Measurements from ENCODE around the gene DDI2. TPM values are rescaled to one million over a fixed set of nuclear protein-coding genes. Genes with fewer than 3 reads are reported as not detected.

DDI2 gene
- total RNA-seq, 2 donors from 2014 or later: 18.8 to 30.1 TPM

DNA sequence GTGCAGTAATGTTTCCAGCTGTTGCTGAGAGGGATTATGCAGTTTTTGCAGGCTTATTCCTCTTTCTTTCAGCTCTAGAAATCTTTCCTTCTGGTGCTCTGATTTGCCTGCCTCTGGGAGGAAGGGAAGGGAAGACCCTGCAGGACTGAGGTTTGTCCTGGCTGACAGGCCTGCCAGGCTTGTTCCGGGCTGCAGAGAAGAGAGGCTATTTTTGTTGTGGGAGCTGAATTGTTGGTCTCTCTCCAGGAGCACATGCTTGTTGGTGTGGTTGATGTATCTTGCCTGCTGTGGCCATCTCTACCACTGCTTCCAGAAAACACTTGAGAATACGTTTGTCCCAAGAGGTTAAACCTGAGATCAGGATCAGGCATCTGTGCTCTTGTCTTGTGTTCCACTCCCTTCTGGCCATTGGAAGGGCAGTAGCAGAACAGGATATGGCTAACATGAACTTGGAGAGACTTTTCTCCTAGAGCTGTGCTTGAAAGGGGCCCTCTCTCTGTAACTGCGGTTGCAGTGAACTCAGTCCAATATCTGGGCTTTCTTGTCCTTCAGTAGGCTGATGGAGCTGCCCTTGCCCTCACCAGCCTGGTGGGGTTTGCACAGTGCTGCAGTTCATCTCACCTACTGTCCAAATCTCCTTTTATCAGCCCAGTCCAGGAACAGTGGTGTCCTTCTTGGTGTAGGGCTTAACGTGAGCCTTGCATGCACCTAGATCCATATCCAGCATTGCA lies 97.3 kb downstream of the DDI2 start:
- H3K27ac ChIP-seq: no peak overlapping the region
- no peaks in the 10 kb centered on the region for H3K27me3 ChIP-seq
- no peak for ATAC-seq
- no peaks in the 10 kb centered on the region for H3K4me1 ChIP-seq
- 74 to 87% methylated on average over 3 to 4 of the region's 4 CpGs for WGBS, 2 donors
- peaks cover 0 to 9% of the 10 kb centered on the region in 2 donors for H3K36me3 ChIP-seq (replicated peaks in 1 of 2; ENCODE audit: insufficient read depth in 1 of 2, low read depth in 2 of 2)
- TF ChIP-seq, protein P1, sequence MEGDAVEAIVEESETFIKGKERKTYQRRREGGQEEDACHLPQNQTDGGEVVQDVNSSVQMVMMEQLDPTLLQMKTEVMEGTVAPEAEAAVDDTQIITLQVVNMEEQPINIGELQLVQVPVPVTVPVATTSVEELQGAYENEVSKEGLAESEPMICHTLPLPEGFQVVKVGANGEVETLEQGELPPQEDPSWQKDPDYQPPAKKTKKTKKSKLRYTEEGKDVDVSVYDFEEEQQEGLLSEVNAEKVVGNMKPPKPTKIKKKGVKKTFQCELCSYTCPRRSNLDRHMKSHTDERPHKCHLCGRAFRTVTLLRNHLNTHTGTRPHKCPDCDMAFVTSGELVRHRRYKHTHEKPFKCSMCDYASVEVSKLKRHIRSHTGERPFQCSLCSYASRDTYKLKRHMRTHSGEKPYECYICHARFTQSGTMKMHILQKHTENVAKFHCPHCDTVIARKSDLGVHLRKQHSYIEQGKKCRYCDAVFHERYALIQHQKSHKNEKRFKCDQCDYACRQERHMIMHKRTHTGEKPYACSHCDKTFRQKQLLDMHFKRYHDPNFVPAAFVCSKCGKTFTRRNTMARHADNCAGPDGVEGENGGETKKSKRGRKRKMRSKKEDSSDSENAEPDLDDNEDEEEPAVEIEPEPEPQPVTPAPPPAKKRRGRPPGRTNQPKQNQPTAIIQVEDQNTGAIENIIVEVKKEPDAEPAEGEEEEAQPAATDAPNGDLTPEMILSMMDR (IDR thresholded peaks at IDR 0.05): no peak
- TF ChIP-seq POLR2A (IDR thresholded peaks at IDR 0.05): no peak
- intact Hi-C loops (cut with DNase I): no loop called here
- H3K4me3 ChIP-seq: no peak overlapping the region
- no peak for DNase-seq
- no peaks in the 10 kb centered on the region for H3K9me3 ChIP-seq

DNA sequence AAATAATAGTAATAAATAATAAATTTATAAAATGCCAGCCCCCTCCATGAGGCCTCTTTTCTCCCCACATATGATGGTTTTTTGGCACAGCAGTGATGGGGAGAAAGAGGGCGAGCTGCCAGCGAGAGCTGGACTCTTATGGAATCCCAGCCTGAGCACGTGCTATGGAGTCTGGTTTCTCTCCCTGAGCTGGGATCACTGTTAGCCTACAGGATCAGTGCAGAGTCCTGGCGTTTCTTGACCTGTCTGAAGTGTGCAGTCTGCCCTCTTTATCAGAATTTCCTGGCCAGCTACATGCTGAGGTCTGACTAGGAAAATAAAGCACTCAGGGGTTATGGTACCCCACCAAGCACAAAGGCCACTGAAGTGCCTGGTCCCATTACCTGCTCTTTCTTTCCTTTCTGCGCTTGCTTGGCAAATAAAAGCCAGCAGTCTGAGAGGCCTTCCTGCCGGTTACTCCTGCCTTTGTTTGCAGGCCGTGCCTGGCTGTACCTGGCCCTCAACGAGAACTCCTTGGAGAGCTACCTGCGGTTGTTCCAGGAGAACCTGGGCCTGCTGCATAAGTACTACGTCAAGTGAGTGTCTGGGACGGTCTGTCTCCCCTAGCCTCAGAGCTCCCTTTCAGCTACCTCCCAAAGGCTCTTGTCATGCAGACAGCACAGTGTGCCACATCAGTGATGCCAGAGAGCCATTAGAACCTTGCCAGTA lies 100.3 kb downstream of the DDI2 start:
- Histone ChIP-seq H3K4me3 (no peak overlapping the region), H3K4me1 (no peaks in the 10 kb centered on the region), H3K9me3 (no peaks in the 10 kb centered on the region), H3K27me3 (no peaks in the 10 kb centered on the region), H3K27ac (no peak overlapping the region), H3K36me3 (replicated peaks in 1 of 2; ENCODE audit: insufficient read depth in 1 of 2, low read depth in 2 of 2) (peaks cover 0 to 16% of the 10 kb centered on the region in 2 donors)
- intact Hi-C loops (cut with DNase I): no loop called here
- 83 to 96% methylated on average over 8 to 11 of the region's 11 CpGs for WGBS, 2 donors
- DNase-seq: no peak
- no peak for ATAC-seq
- no peak for TF ChIP-seq POLR2A (IDR thresholded peaks at IDR 0.05)
- TF ChIP-seq, protein P1 (IDR thresholded peaks at IDR 0.05): no peak

DNA sequence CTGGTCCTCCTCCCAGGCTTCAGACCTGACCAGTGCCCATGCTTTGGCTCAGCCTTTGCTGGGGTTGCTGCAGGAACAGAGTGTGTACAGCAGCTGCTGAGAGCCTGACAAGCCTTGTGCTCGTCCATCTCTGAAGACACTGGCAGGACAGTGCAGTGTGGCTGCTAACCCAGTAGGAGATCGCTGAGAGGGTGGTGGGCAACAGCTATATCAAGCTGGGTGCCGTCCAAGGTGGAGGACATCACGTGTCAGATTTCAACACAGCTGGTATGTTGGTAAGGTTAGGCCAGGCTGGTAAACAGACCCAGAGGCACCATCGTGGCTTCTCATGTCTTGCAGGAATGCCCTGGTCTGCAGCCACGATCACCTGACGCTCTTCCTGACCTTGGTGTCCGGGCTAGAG lies 100.9 kb downstream of the DDI2 start:
- intact Hi-C loops (cut with DNase I): no loop called here
- TF ChIP-seq, protein P1 (IDR thresholded peaks at IDR 0.05): no peak
- no peak for TF ChIP-seq POLR2A (IDR thresholded peaks at IDR 0.05)
- no peak overlapping the region for H3K4me3 ChIP-seq
- no peak overlapping the region for H3K27ac ChIP-seq
- ATAC-seq (no peak), DNase-seq (no peak)
- no peaks in the 10 kb centered on the region for H3K4me1 ChIP-seq
- peaks cover 0 to 16% of the 10 kb centered on the region in 2 donors for H3K36me3 ChIP-seq (replicated peaks in 1 of 2; ENCODE audit: insufficient read depth in 1 of 2, low read depth in 2 of 2)
- H3K9me3 ChIP-seq: no peaks in the 10 kb centered on the region
- 73 to 76% methylated on average over 6 to 8 of the region's 8 CpGs for WGBS, 2 donors
- no peaks in the 10 kb centered on the region for H3K27me3 ChIP-seq

Small RNAs within 50 kb of the gene (small RNA-seq; reads per million reads assigned to genes)
- not detected for gene AL121992.2
- gene CD24P1: not detected
- not detected for gene RNU7-179P

Other genes with a start within 250 kb of the DDI2 start
- gene EFHD2, start 207.6 kb upstream of the DDI2 start, total RNA-seq: 10 to 100 TPM; 56.7 to 78.6 TPM
- over 10,000 TPM in 1 of 2 donors, 1,000 to 10,000 TPM in 1; 6,275 to 13,040 TPM for gene CTRC, start 179.0 kb upstream of the DDI2 start, total RNA-seq
- gene CELA2A, start 160.7 kb upstream of the DDI2 start, total RNA-seq: over 10,000 TPM in 1 of 2 donors, 1,000 to 10,000 TPM in 1; 4,384 to 21,046 TPM
- gene CELA2B, start 141.4 kb upstream of the DDI2 start, total RNA-seq: 1,000 to 10,000 TPM in 1 of 2 donors, 100 to 1,000 TPM in 1; 333 to 1,481 TPM
- gene CASP9, start 93.2 kb upstream of the DDI2 start, total RNA-seq: 10 to 100 TPM; 12.9 to 21.5 TPM
- 10 to 100 TPM; 11.9 to 12.5 TPM for gene DNAJC16, start 90.6 kb upstream of the DDI2 start, total RNA-seq
- gene AGMAT, start 32.4 kb upstream of the DDI2 start, total RNA-seq: under 1 TPM; 0.33 to 0.52 TPM
- 10 to 100 TPM; 18.1 to 31.6 TPM for gene PLEKHM2, start 66.9 kb downstream of the DDI2 start, total RNA-seq
- gene SLC25A34, start 118.8 kb downstream of the DDI2 start, total RNA-seq: 1 to 10 TPM; 5.7 to 6.9 TPM
- not detected for gene TMEM82, start 125.0 kb downstream of the DDI2 start, total RNA-seq
- 10 to 100 TPM; 42.5 to 46.2 TPM for gene FBLIM1, start 141.3 kb downstream of the DDI2 start, total RNA-seq
- 1 to 10 TPM in 1 of 2 donors, under 1 TPM in 1; 0.66 to 1.0 TPM for gene UQCRHL, start 190.2 kb downstream of the DDI2 start, total RNA-seq
- gene SPEN, start 230.2 kb downstream of the DDI2 start, total RNA-seq: 10 to 100 TPM; 27.8 to 38.9 TPM

Data from body of pancreas (tissue), 4 donors.